ENCODE measurements around the gene SAMD8. TPM values are rescaled to one million over a fixed set of nuclear protein-coding genes. Genes with fewer than 3 reads are reported as not detected.

The SAMD8 gene
- total RNA-seq, 2 donors from 2014 or later: 8.9 to 21.5 TPM

DNA sequence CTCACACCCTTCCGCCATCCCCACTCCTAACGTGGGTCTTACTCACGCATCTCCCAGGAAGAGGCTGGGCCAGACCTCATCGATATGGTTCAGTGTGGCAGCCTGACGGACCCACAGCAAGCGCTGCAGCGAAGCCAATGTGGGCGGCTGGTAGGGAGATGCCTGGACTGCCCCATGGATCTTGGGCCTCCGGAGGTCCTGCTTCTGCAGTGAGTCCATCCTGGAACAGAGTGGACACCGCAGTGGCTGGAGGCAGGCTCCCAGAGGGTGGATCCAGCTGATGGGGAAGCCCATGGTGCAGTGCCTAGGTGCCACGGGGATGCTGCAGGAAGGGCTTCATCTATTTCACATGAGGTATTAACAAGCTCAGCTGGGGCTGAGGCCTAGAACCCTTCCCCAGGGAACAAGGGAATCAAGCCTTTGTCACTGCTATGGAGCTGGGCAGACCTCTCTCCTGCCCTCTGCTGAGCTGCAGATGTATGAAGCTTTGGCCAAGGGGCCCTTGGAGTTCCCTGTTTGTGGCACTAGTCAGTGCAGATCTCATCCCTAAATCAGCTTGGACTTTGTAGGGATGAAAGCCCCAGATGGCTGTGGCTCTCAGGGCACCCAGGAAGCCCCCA is 13.7 kb upstream of the SAMD8 start:
- no peak overlapping the region for H3K4me3 ChIP-seq
- H3K4me1 ChIP-seq: no peaks in the 10 kb centered on the region
- TF ChIP-seq, protein P1, sequence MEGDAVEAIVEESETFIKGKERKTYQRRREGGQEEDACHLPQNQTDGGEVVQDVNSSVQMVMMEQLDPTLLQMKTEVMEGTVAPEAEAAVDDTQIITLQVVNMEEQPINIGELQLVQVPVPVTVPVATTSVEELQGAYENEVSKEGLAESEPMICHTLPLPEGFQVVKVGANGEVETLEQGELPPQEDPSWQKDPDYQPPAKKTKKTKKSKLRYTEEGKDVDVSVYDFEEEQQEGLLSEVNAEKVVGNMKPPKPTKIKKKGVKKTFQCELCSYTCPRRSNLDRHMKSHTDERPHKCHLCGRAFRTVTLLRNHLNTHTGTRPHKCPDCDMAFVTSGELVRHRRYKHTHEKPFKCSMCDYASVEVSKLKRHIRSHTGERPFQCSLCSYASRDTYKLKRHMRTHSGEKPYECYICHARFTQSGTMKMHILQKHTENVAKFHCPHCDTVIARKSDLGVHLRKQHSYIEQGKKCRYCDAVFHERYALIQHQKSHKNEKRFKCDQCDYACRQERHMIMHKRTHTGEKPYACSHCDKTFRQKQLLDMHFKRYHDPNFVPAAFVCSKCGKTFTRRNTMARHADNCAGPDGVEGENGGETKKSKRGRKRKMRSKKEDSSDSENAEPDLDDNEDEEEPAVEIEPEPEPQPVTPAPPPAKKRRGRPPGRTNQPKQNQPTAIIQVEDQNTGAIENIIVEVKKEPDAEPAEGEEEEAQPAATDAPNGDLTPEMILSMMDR (IDR thresholded peaks at IDR 0.05): no peak
- H3K9me3 ChIP-seq: no peaks in the 10 kb centered on the region
- intact Hi-C loops (cut with DNase I): loop anchor here (5.0 kb wide), 1 partner anchor 830 kb away; no protein-coding TSS in a partner anchor
- DNase-seq: no peak
- H3K36me3 ChIP-seq: no peaks in the 10 kb centered on the region
- no peak overlapping the region for H3K9ac ChIP-seq (ENCODE audit: low read depth in 2 of 2, low read length in 2 of 2)
- H3K27me3 ChIP-seq: no peaks in the 10 kb centered on the region
- no peak overlapping the region for H3K27ac ChIP-seq

DNA sequence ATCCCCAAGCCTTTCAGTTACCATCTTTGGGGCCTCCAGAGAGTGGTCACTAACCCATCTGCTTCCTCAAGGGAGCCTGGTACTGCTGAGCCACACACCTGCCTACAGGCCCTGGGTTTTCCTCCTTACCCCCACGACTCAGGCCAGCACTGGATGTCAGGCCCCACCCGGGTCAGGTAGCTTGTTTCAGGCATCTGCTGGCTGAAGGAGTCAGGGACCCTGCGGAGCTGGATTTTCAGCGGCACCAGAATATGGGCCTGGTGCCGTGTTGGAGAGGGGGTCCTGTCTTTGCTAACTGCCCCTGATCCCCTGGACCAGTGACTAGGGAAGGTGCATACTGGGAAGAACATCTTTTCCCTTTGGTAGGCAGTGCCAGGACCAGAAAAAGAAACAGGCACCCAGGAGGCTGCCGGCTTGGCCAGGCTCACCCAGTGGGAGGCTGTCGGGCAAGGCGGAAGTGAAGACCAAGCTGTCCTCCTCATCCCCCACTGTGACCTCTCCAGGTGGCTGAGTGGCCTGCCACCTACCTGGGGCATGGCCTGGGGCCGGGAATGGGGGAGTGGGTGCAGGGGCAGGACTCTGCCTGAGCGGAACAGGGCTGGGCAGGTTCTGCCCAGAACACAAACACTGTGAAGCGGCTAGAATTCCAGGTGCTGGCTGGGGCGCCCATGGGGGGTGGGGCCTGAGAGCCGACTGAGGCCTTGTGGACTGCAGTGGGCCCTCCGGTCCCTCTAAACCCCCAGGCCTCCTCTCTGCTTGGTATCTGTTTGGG is 12.4 kb upstream of the SAMD8 start:
- intact Hi-C loops (cut with DNase I): loop anchor here (5.0 kb wide), 1 partner anchor 832 kb away; no protein-coding TSS in a partner anchor
- TF ChIP-seq, protein P1 (IDR thresholded peaks at IDR 0.05): no peak

DNA sequence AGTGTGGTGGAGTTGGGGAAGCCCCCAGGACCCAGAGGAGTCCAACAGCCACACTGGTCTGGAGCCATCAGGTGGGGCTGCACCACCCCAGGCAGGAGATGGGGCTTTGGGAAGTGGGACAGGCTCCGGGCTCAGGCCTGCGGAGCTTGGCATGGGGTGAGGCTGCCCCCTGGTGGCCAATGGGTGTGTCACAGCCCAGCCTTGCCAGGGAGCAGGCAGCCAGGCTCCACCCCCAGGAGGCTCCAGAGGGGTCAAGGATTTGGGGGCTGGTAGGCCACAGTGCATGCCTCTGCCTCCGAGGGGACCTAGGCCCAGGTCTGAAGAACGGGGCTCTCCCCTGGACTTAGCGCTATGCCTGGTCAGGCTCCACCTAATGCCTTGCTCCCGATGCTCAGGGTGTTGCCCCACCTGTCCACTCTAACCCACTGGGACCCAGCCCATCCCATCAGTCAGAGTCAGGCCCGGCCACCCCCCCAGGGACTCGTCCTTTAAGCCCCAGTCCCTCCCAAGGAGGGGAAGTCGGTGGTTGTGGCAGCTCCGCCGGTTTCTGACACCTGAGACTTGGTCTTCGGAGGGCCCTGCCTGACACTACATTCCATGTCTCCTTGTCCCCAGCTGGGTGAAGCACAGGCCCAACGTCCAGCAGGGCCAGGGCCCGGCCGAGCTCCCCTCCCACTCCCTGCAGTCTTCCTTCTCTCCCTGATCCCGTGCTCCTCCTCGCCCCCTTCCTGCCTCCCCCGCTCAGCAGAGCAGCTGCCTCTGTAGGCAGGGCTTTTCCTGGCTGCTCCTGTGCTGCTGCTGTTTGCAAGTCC is 11.3 kb upstream of the SAMD8 start:
- intact Hi-C loops (cut with DNase I): loop anchor here (5.0 kb wide), 2 partner anchors 833 to 853 kb away; no protein-coding TSS in a partner anchor
- Histone ChIP-seq H3K9me3 (no peaks in the 10 kb centered on the region), H3K4me3 (no peak overlapping the region), H3K27me3 (no peaks in the 10 kb centered on the region), H3K4me1 (no peaks in the 10 kb centered on the region), H3K27ac (no peak overlapping the region), H3K9ac (ENCODE audit: low read depth in 2 of 2, low read length in 2 of 2) (no peak overlapping the region), H3K36me3 (no peaks in the 10 kb centered on the region)
- TF ChIP-seq, protein P1 (IDR thresholded peaks at IDR 0.05): peak; percentile 98
- peak; percentile 80 for DNase-seq

More for the DNA sequence above, 12.4 kb upstream of the SAMD8 start:
- no peaks in the 10 kb centered on the region for H3K36me3 ChIP-seq
- no peaks in the 10 kb centered on the region for H3K9me3 ChIP-seq
- no peaks in the 10 kb centered on the region for H3K27me3 ChIP-seq
- no peak overlapping the region for H3K27ac ChIP-seq
- no peak overlapping the region for H3K4me3 ChIP-seq
- no peak for DNase-seq
- H3K4me1 ChIP-seq: no peaks in the 10 kb centered on the region
- H3K9ac ChIP-seq (ENCODE audit: low read depth in 2 of 2, low read length in 2 of 2): no peak overlapping the region

DNA sequence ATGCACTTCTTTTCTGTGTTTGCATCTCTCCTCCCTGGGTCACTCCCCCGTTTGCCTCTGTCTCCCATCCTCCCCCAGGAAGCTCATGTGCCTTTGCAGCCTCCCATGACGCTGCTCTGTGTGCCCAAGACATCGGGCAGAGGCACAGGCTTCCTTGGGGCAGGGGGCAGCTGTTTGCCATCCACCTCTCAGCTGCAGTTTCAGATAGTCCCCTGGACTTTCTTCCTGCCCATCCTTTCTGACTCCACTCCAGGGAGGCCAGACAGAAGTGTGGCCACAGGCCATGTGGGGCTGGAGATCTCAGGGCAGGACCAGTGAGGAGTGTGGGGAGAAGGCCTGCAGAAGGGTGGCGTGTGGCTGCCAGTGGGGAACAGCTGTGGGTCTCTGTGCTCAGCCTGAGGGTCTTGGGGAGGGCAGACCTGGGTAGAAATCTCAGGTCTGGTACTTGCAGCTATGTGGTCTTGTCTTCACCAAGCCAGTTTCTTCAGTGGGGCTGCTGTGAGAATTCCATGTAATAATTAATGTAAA is 10.6 kb upstream of the SAMD8 start:
- Histone ChIP-seq H3K4me1 (no peaks in the 10 kb centered on the region), H3K9ac (ENCODE audit: low read depth in 2 of 2, low read length in 2 of 2) (no peak overlapping the region), H3K9me3 (no peaks in the 10 kb centered on the region), H3K27me3 (no peaks in the 10 kb centered on the region), H3K4me3 (no peak overlapping the region), H3K36me3 (no peaks in the 10 kb centered on the region), H3K27ac (no peak overlapping the region)
- TF ChIP-seq, protein P1 (IDR thresholded peaks at IDR 0.05): no peak
- intact Hi-C loops (cut with DNase I): loop anchor here (5.0 kb wide), 1 partner anchor 854 kb away; no protein-coding TSS in a partner anchor
- no peak for DNase-seq

Data from colonic mucosa (tissue), 4 donors.